ENCODE data around the gene KLK15. TPM values are rescaled to one million over a fixed set of nuclear protein-coding genes. Genes with fewer than 3 reads are reported as not detected.

KLK15 gene
- total and polyA plus RNA-seq, 7 donors, result 2.1 to 10.2 (median 2.8) TPM; not detected in 4

GRCh38 chr19:50850738-50851137 lies 17.4 kb upstream of the KLK15 start:
- no peaks in the 10 kb centered on the region for H3K9me3 ChIP-seq
- no peaks in the 10 kb centered on the region for H3K4me1 ChIP-seq
- H3K4me3 ChIP-seq, result no peak overlapping the region
- no peak overlapping the region for H3K27ac ChIP-seq
- no peak for DNase-seq
- no peaks in the 10 kb centered on the region for H3K36me3 ChIP-seq
- H3K27me3 ChIP-seq, result peaks cover 0 to 39% (median 0%) of the 10 kb centered on the region in 3 donors
- TF ChIP-seq POLR2A (IDR thresholded peaks at IDR 0.05), result no peak
- TF ChIP-seq CTCF (IDR thresholded peaks at IDR 0.05), result no peak
- TF ChIP-seq POLR2AphosphoS5 (IDR thresholded peaks at IDR 0.05), result no peak
- no peak for TF ChIP-seq EP300 (IDR thresholded peaks at IDR 0.05)
- intact Hi-C loops (cut with DNase I), result no loop called here
- 62 to 71% methylated on average over 3 of the region's 3 CpGs for WGBS, 2 donors

GRCh38 chr19:50844296-50844935 lies 11.0 kb upstream of the KLK15 start:
- no peaks in the 10 kb centered on the region for H3K36me3 ChIP-seq
- no peak overlapping the region for H3K27ac ChIP-seq
- H3K27me3 ChIP-seq, result peaks cover 0 to 10% (median 0%) of the 10 kb centered on the region in 3 donors
- intact Hi-C loops (cut with DNase I), result no loop called here
- no peaks in the 10 kb centered on the region for H3K4me1 ChIP-seq
- peaks cover 0 to 2% (median 0%) of the 10 kb centered on the region in 4 donors for H3K9me3 ChIP-seq
- TF ChIP-seq POLR2A (IDR thresholded peaks at IDR 0.05), result no peak
- TF ChIP-seq CTCF (IDR thresholded peaks at IDR 0.05), result no peak
- no peak for TF ChIP-seq POLR2AphosphoS5 (IDR thresholded peaks at IDR 0.05)
- TF ChIP-seq EP300 (IDR thresholded peaks at IDR 0.05), result no peak
- H3K4me3 ChIP-seq, result no peak overlapping the region
- 55 to 64% methylated on average over 8 of the region's 8 CpGs for WGBS, 2 donors
- no peak for DNase-seq

- intact Hi-C loops (cut with DNase I), result no loop called here
- Histone ChIP-seq H3K9me3 (peaks cover 0 to 2% (median 0%) of the 10 kb centered on the region in 4 donors), H3K27me3 (peaks cover 0 to 10% (median 0%) of the 10 kb centered on the region in 3 donors), H3K4me3 (no peak overlapping the region), H3K36me3 (no peaks in the 10 kb centered on the region), H3K27ac (no peak overlapping the region), H3K4me1 (no peaks in the 10 kb centered on the region)
- no peak for TF ChIP-seq POLR2AphosphoS5 (IDR thresholded peaks at IDR 0.05)
- TF ChIP-seq EP300 (IDR thresholded peaks at IDR 0.05), result no peak
- TF ChIP-seq POLR2A (IDR thresholded peaks at IDR 0.05), result no peak
- TF ChIP-seq CTCF (IDR thresholded peaks at IDR 0.05), result no peak
- 34 to 76% methylated on average over 7 of the region's 7 CpGs for WGBS, 2 donors
- peak; percentile 37 for DNase-seq
Observed at GRCh38 chr19:50843701-50844221, 10.4 kb upstream of the KLK15 start.

GRCh38 chr19:50843205-50843604 lies 9.8 kb upstream of the KLK15 start:
- 96 to 99% methylated on average over 2 of the region's 2 CpGs for WGBS, 2 donors
- no peak overlapping the region for H3K4me3 ChIP-seq
- H3K27me3 ChIP-seq, result peaks cover 0 to 7% (median 5%) of the 10 kb centered on the region in 3 donors
- no peak for DNase-seq
- H3K36me3 ChIP-seq, result no peaks in the 10 kb centered on the region
- H3K27ac ChIP-seq, result no peak overlapping the region
- peaks cover 0 to 2% (median 0%) of the 10 kb centered on the region in 4 donors for H3K9me3 ChIP-seq
- H3K4me1 ChIP-seq, result no peaks in the 10 kb centered on the region
- intact Hi-C loops (cut with DNase I), result no loop called here
- no peak for TF ChIP-seq POLR2AphosphoS5 (IDR thresholded peaks at IDR 0.05)
- no peak for TF ChIP-seq CTCF (IDR thresholded peaks at IDR 0.05)
- TF ChIP-seq POLR2A (IDR thresholded peaks at IDR 0.05), result no peak
- TF ChIP-seq EP300 (IDR thresholded peaks at IDR 0.05), result no peak

All from sigmoid colon (tissue), 7 donors.